Body of pancreas (tissue), 4 donors: Measurements from ENCODE around the gene FGD5. TPM values are rescaled to one million over a fixed set of nuclear protein-coding genes. Genes with fewer than 3 reads are reported as not detected.

Source experiments
- ATAC-seq: fragments of 150-250 bp; one replicate; pipeline ENCODE4 v1.9.1; 2016
- DNase-seq, 4 donors: peaks; one replicate each; pipeline ENCODE4 v3.0.0-alpha.2; 2019
- H3K27ac ChIP-seq, 4 donors: fragments of 200-600 bp; sonication (generic); 1 replicate in 3 of 4; 2 replicates in 1 of 4; pipeline versions ENCODE4 v1.5.1 to v1.6.1; 2016 to 2019; ENCODE audit warnings: mild to moderate bottlenecking in 1 of 4, mixed read lengths in 1 of 4, moderate library complexity in 1 of 4
- H3K27me3 ChIP-seq, 2 donors: fragments of 200-600 bp; sonication (generic); one replicate each; pipeline ENCODE4 v1.6.0; 2016; ENCODE audit warnings: mild to moderate bottlenecking in 1 of 2
- H3K36me3 ChIP-seq, 2 donors: fragments of 200-600 bp; sonication (generic); replicated peaks in 1 of 2; 2 replicates each; pipeline ENCODE4 v1.5.1; 2016; ENCODE audit warnings: low read depth in 2 of 2; ENCODE audit not compliant: insufficient read depth in 1 of 2
- H3K4me1 ChIP-seq: fragments of 200-600 bp; sonication (generic); one replicate; pipeline ENCODE4 v1.6.0; 2016
- H3K4me3 ChIP-seq, 2 donors: fragments of 200-600 bp; sonication (generic); 1 replicate in 1 of 2; 2 replicates in 1 of 2; pipeline ENCODE4 v1.5.1; 2016 to 2019
- H3K9me3 ChIP-seq, 3 donors: fragments of 200-600 bp; sonication (generic); 1 replicate in 2 of 3; 2 replicates in 1 of 3; pipeline ENCODE4 v1.5.1; 2016
- POLR2A ChIP-seq, 3 donors: fragments of 450-650 bp; IDR thresholded peaks; one replicate each; pipeline ENCODE4 v1.6.1; 2016; ENCODE audit warnings: antibody characterized with exemption in 3 of 3, mild to moderate bottlenecking in 2 of 3
- WGBS, 2 donors: methylation state at CpG; one replicate each; pipeline ENCODE4 v1.1.5; 2017; 5-methylcytosine and 5-hydroxymethylcytosine counted together
- intact Hi-C: fragments of 100-400 bp; cut with DNase I; formaldehyde crosslinking; loops from one replicate; pipeline ENCODE4 v1.15.1; 2023
- total RNA-seq, 2 donors: library from RNA; depleted of rRNA; stranded (reverse); fragments of >200 nt; gene quantifications; one replicate each; pipeline ENCODE4 v1.1.0, GENCODE V29; 2016
- TF ChIP-seq, protein P1 (sequence below), 7 experiments: fragments of 450-650 bp in 4 of 7; fragments of 200-600 bp in 3 of 7; sonication (generic) in 3 of 7; IDR thresholded peaks; one replicate each; pipeline ENCODE4 v1.5.1; 2016 to 2019; ENCODE audit warnings: antibody characterized with exemption in 7 of 7

Gene FGD5
- total RNA-seq, 2 donors from 2014 or later, result 4.9 to 7.8 TPM

DNA sequence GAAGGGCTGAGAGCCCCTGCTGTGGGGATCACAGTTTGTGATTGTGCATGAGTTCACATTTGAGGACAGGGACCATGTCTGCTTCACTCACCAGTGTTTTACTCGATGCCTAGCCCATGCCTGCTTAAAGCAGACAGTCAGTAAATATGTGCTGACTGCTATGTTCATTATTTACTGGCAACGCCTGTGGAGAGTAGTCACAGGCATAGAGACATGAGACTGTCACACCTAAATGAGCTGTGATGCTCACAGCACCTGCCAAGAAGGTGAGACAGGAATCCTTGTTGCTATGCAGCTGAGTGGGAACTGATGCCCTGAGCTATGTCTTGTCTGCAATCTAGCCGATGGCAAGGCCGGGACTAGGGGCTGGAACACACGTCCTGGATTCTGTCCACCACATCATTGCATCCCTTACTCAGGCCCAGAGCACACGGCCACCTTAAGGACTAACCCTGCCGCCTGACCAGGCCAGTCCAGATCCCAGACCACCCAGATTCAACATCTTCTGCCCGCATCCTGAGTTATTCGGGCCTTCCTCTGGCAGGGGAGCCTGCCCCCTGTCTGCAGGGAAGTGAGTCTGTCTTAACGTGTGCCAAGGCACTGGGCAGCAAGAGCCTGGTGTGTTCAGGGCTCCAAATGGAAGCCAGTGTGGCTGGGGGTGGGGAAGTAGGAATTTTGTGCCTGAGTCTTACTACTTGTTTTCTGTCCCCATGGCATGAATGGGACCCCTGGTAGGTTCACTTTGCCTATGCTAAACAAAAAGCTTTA lies 44.8 kb downstream of the FGD5 start:
- 55 to 58% methylated on average over 8 to 10 of the region's 10 CpGs for WGBS, 2 donors
- Histone ChIP-seq H3K27me3 (no peaks in the 10 kb centered on the region), H3K4me1 (no peaks in the 10 kb centered on the region), H3K4me3 (no peak overlapping the region), H3K9me3 (no peaks in the 10 kb centered on the region), H3K27ac (no peak overlapping the region), H3K36me3 (no peaks in the 10 kb centered on the region)
- no peak for TF ChIP-seq POLR2A (IDR thresholded peaks at IDR 0.05)
- TF ChIP-seq, protein P1, sequence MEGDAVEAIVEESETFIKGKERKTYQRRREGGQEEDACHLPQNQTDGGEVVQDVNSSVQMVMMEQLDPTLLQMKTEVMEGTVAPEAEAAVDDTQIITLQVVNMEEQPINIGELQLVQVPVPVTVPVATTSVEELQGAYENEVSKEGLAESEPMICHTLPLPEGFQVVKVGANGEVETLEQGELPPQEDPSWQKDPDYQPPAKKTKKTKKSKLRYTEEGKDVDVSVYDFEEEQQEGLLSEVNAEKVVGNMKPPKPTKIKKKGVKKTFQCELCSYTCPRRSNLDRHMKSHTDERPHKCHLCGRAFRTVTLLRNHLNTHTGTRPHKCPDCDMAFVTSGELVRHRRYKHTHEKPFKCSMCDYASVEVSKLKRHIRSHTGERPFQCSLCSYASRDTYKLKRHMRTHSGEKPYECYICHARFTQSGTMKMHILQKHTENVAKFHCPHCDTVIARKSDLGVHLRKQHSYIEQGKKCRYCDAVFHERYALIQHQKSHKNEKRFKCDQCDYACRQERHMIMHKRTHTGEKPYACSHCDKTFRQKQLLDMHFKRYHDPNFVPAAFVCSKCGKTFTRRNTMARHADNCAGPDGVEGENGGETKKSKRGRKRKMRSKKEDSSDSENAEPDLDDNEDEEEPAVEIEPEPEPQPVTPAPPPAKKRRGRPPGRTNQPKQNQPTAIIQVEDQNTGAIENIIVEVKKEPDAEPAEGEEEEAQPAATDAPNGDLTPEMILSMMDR (IDR thresholded peaks at IDR 0.05), result no peak
- intact Hi-C loops, result no loop called here
- ATAC-seq (no peak), DNase-seq (no peak)

DNA sequence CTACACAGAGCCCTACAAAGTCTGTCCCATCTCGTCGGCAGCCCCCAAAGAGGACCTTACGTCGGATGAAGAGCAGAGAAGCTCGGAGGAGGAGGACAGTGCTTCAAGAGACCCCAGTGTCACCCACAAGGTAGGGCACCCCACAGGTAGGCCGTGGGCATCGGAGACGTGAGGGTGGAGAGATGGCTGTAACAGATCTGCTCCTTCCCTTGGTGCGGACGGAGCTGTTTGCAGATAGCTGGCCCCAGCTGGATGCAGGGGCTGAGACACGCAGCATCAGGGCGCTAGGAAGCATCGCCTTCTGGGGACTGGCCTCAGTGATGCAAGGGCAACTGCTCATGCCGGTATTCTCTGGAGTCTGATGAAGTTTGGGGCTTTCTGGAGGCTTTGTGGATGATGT lies 45.4 kb downstream of the FGD5 start:
- Histone ChIP-seq H3K27me3 (no peaks in the 10 kb centered on the region), H3K36me3 (no peaks in the 10 kb centered on the region), H3K9me3 (no peaks in the 10 kb centered on the region), H3K4me1 (no peaks in the 10 kb centered on the region), H3K27ac (no peak overlapping the region), H3K4me3 (no peak overlapping the region)
- WGBS, 2 donors, result 71 to 72% methylated on average over 12 to 14 of the region's 14 CpGs
- TF ChIP-seq POLR2A (IDR thresholded peaks at IDR 0.05), result no peak
- TF ChIP-seq, protein P1 (IDR thresholded peaks at IDR 0.05), result no peak
- no peak for ATAC-seq
- intact Hi-C loops, result no loop called here
- DNase-seq, result no peak

DNA sequence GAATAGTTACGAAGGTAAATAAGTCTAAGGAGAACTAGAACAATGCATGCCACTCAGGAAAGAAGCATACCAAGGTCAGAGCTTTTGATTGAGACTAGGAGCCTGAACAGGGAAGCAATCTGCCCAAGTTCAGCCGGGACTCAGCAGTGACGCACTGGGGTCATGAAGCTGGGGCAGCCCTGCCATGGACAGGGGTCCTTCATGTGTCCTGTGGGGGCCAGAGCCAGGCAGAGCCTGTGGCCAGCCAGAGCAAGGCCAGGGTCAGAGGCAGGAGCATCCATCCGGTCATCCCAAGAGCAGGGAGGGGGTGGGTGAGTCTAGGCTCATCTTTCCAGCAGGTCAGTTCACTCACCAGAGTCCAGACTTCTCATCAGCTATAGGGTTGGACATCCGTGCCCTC lies 47.9 kb downstream of the FGD5 start:
- intact Hi-C loops, result no loop called here
- Histone ChIP-seq H3K36me3 (no peaks in the 10 kb centered on the region), H3K9me3 (no peaks in the 10 kb centered on the region), H3K4me3 (no peak overlapping the region), H3K27me3 (no peaks in the 10 kb centered on the region), H3K4me1 (no peaks in the 10 kb centered on the region), H3K27ac (no peak overlapping the region)
- 79 to 80% methylated on average over 5 of the region's 5 CpGs for WGBS, 2 donors
- TF ChIP-seq, protein P1 (IDR thresholded peaks at IDR 0.05), result no peak
- no peak for TF ChIP-seq POLR2A (IDR thresholded peaks at IDR 0.05)
- no peak for ATAC-seq
- DNase-seq, result no peak

DNA sequence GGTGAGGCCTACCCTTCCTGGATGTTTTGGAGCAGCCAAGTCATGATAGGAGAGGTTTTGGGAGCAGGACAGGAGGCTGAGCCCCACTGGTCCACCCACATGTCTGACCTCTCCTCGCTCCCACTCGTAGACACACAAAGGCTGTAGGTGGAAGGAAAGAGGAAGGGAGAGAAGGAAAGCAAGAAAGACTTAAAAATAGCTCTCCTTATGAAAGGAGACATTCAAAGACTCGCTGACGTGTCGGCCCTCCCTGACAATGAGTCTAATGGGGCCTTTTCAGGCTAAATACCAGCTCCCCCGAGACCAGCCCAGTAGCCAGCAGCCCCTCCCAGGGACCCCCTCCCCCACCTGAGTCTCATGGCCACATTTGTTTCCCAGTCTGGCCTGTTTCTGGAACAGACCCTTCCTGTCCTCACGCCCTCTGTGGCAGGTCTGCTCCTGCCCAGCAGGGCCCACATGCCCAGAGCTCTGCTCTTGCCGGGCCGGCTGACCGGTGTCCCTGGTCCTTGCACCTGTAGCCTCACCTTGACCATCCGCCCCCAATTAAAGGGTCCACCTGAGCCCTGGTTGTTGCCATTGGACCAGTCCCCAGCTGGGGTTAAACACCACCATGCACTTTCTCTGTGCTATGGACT lies 49.3 kb downstream of the FGD5 start:
- Histone ChIP-seq H3K27me3 (no peaks in the 10 kb centered on the region), H3K36me3 (no peaks in the 10 kb centered on the region), H3K27ac (no peak overlapping the region), H3K9me3 (no peaks in the 10 kb centered on the region), H3K4me3 (no peak overlapping the region), H3K4me1 (no peaks in the 10 kb centered on the region)
- intact Hi-C loops, result no loop called here
- DNase-seq (no peak), ATAC-seq (no peak)
- TF ChIP-seq, protein P1 (IDR thresholded peaks at IDR 0.05), result no peak
- TF ChIP-seq POLR2A (IDR thresholded peaks at IDR 0.05), result no peak
- WGBS, 2 donors, result 79 to 83% methylated on average over 11 of the region's 11 CpGs
